Thymus (tissue), 11 donors: ENCODE data around the gene CFAP77. TPM values are rescaled to one million over a fixed set of nuclear protein-coding genes. Genes with fewer than 3 reads are reported as not detected.

ENCODE experiments used
- DNase-seq, 9 donors: peaks; one replicate each; pipeline ENCODE4 v3.0.0-alpha.2; 2013; ENCODE audit warnings: low spot score in 9 of 9, low read depth in 6 of 9, missing footprints in 1 of 9
- H3K27ac ChIP-seq, 2 donors: one replicate each; pipeline ENCODE4 v1.5.1; 2013; ENCODE audit warnings: control low read depth in 1 of 2, low read depth in 1 of 2, low read length in 1 of 2, mild to moderate bottlenecking in 1 of 2, moderate library complexity in 1 of 2
- H3K27me3 ChIP-seq, 2 donors: one replicate each; pipeline ENCODE4 v1.5.1; 2013; ENCODE audit warnings: low read length in 1 of 2; ENCODE audit not compliant: control insufficient read depth in 2 of 2, insufficient read depth in 1 of 2
- H3K36me3 ChIP-seq, 2 donors: one replicate each; pipeline ENCODE4 v1.5.1; 2013; ENCODE audit warnings: low read length in 1 of 2, mild to moderate bottlenecking in 1 of 2, moderate library complexity in 1 of 2; ENCODE audit not compliant: control insufficient read depth in 2 of 2, insufficient read depth in 2 of 2
- H3K4me1 ChIP-seq, 2 donors: one replicate each; pipeline ENCODE4 v1.5.1; 2013; ENCODE audit warnings: low read length in 2 of 2; ENCODE audit not compliant: control insufficient read depth in 2 of 2, insufficient read depth in 2 of 2
- H3K4me3 ChIP-seq, 2 donors: one replicate each; pipeline ENCODE4 v1.5.1; 2013; ENCODE audit warnings: low read length in 2 of 2, control low read depth in 1 of 2, mild to moderate bottlenecking in 1 of 2
- H3K9me3 ChIP-seq, 2 donors: one replicate each; pipeline ENCODE4 v1.5.1; 2013; ENCODE audit warnings: low read length in 1 of 2, mild to moderate bottlenecking in 1 of 2; ENCODE audit not compliant: control insufficient read depth in 2 of 2, insufficient read depth in 1 of 2
- WGBS: extraction: QIAGEN DNeasy Blood & Tissue Kit; methylation state at CpG from one replicate; pipeline ENCODE4 v1.1.7; 2013; 5-methylcytosine and 5-hydroxymethylcytosine counted together
- polyA plus RNA-seq: library from polyadenylated mRNA; stranded (reverse); fragments of 200-250 nt; gene quantifications from one replicate; pipeline ENCODE4 v1.2.3, GENCODE V29; 2013
- total RNA-seq: library from RNA; stranded (reverse); fragments of 120-200 nt; gene quantifications from one replicate; pipeline ENCODE4 v1.2.4, GENCODE V29; 2013
- donor health status: healthy.

Gene CFAP77
- total and polyA plus RNA-seq, 2 donors = 0.05 to 0.11 TPM

GRCh38 chr9:132605387-132605786 is 195.4 kb downstream of the CFAP77 start:
- no peaks in the 10 kb centered on the region for H3K9me3 ChIP-seq
- no peak for DNase-seq
- no peaks in the 10 kb centered on the region for H3K4me1 ChIP-seq
- H3K4me3 ChIP-seq = no peak overlapping the region
- 96% methylated on average over 6 of the region's 6 CpGs for WGBS
- no peaks in the 10 kb centered on the region for H3K27me3 ChIP-seq
- H3K27ac ChIP-seq = no peak overlapping the region
- H3K36me3 ChIP-seq = peaks cover 17 to 42% of the 10 kb centered on the region in 2 donors

- no peaks in the 10 kb centered on the region for H3K27me3 ChIP-seq
- no peak overlapping the region for H3K4me3 ChIP-seq
- H3K36me3 ChIP-seq = peaks cover 21 to 44% of the 10 kb centered on the region in 2 donors
- no peak overlapping the region for H3K27ac ChIP-seq
- 97% methylated on average over 6 of the region's 6 CpGs for WGBS
- no peaks in the 10 kb centered on the region for H3K4me1 ChIP-seq
- no peaks in the 10 kb centered on the region for H3K9me3 ChIP-seq
- DNase-seq = no peak
These were observed 196.1 kb downstream of the CFAP77 start for GRCh38 chr9:132606066-132606465.

- H3K36me3 ChIP-seq = peaks cover 33 to 44% of the 10 kb centered on the region in 2 donors
- no peak for DNase-seq
- H3K27me3 ChIP-seq = no peaks in the 10 kb centered on the region
- no peaks in the 10 kb centered on the region for H3K4me1 ChIP-seq
- WGBS = 98% methylated on average over 9 of the region's 9 CpGs
- no peak overlapping the region for H3K4me3 ChIP-seq
- H3K9me3 ChIP-seq = no peaks in the 10 kb centered on the region
- no peak overlapping the region for H3K27ac ChIP-seq
These were observed 199.2 kb downstream of the CFAP77 start for GRCh38 chr9:132609184-132609583.

- 96% methylated on average over 7 of the region's 7 CpGs for WGBS
- Histone ChIP-seq H3K27ac (no peak overlapping the region), H3K4me3 (no peak overlapping the region), H3K27me3 (no peaks in the 10 kb centered on the region), H3K36me3 (peaks cover 33 to 41% of the 10 kb centered on the region in 2 donors), H3K9me3 (no peaks in the 10 kb centered on the region), H3K4me1 (no peaks in the 10 kb centered on the region)
- no peak for DNase-seq
These were observed 199.8 kb downstream of the CFAP77 start for GRCh38 chr9:132609829-132610228.

- DNase-seq = no peak
- no peak overlapping the region for H3K27ac ChIP-seq
- peaks cover 31 to 41% of the 10 kb centered on the region in 2 donors for H3K36me3 ChIP-seq
- WGBS = 97% methylated on average over 12 of the region's 12 CpGs
- no peaks in the 10 kb centered on the region for H3K9me3 ChIP-seq
- H3K4me1 ChIP-seq = no peaks in the 10 kb centered on the region
- no peaks in the 10 kb centered on the region for H3K27me3 ChIP-seq
- H3K4me3 ChIP-seq = no peak overlapping the region
These were observed 200.7 kb downstream of the CFAP77 start for GRCh38 chr9:132610661-132611060.

- peaks cover 34 to 43% of the 10 kb centered on the region in 2 donors for H3K36me3 ChIP-seq
- H3K27me3 ChIP-seq = no peaks in the 10 kb centered on the region
- 81% methylated on average over 6 of the region's 6 CpGs for WGBS
- no peaks in the 10 kb centered on the region for H3K9me3 ChIP-seq
- no peak overlapping the region for H3K4me3 ChIP-seq
- DNase-seq = no peak
- no peaks in the 10 kb centered on the region for H3K4me1 ChIP-seq
- H3K27ac ChIP-seq = no peak overlapping the region
These were observed 204.3 kb downstream of the CFAP77 start for GRCh38 chr9:132614324-132614723.

- peaks cover 26 to 36% of the 10 kb centered on the region in 2 donors for H3K36me3 ChIP-seq
- no peak overlapping the region for H3K27ac ChIP-seq
- H3K4me3 ChIP-seq = no peak overlapping the region
- 96% methylated on average over 2 of the region's 2 CpGs for WGBS
- no peaks in the 10 kb centered on the region for H3K27me3 ChIP-seq
- no peaks in the 10 kb centered on the region for H3K4me1 ChIP-seq
- no peak for DNase-seq
- no peaks in the 10 kb centered on the region for H3K9me3 ChIP-seq
These were observed 205.8 kb downstream of the CFAP77 start for GRCh38 chr9:132615774-132616173.

GRCh38 chr9:132616725-132617124 is 206.7 kb downstream of the CFAP77 start:
- Histone ChIP-seq H3K4me3 (no peak overlapping the region), H3K4me1 (no peaks in the 10 kb centered on the region), H3K27me3 (no peaks in the 10 kb centered on the region), H3K36me3 (peaks cover 16 to 28% of the 10 kb centered on the region in 2 donors), H3K27ac (no peak overlapping the region), H3K9me3 (no peaks in the 10 kb centered on the region)
- WGBS = over 99% methylated on average over 5 of the region's 5 CpGs
- DNase-seq = no peak

- 93% methylated on average over 5 of the region's 5 CpGs for WGBS
- Histone ChIP-seq H3K9me3 (no peaks in the 10 kb centered on the region), H3K4me1 (no peaks in the 10 kb centered on the region), H3K27ac (no peak overlapping the region), H3K36me3 (peaks cover 11 to 27% of the 10 kb centered on the region in 2 donors), H3K4me3 (no peak overlapping the region), H3K27me3 (no peaks in the 10 kb centered on the region)
- DNase-seq = no peak
These were observed 212.1 kb downstream of the CFAP77 start for GRCh38 chr9:132622159-132622558.
